PC-3 (cell line): Measurements from ENCODE around the gene EHD3. TPM values are rescaled to one million over a fixed set of nuclear protein-coding genes. Genes with fewer than 3 reads are reported as not detected.
A peak's percentile ranks its signal among the peaks of the same experiment; 100 is the strongest.

Experiments used
- ATAC-seq: fragments of 200-7000 bp; cut with Tn5 transposase; 2 replicates; pipeline ENCODE4 v1.9.1; 2020; ENCODE audit warnings: mild to moderate bottlenecking, moderate library complexity
- BruUV-seq: library from RNA; stranded (reverse); fragments of 400-500 nt; replicated peaks from 2 replicates; lab custom pipeline; 2021; lab: Mats Ljungman, UMichigan
- CTCF ChIA-PET: fragments of 300-600 bp; sonication (Branson Sonifier 250); formaldehyde crosslinking; loops from one replicate; lab custom pipeline; 2022; ENCODE audit warnings: antibody characterized with exemption; lab: Charles Lee
- POLR2A ChIA-PET: fragments of 300-600 bp; sonication (Branson Sonifier 250); formaldehyde crosslinking; loops from one replicate; lab custom pipeline; 2022; ENCODE audit warnings: antibody characterized with exemption; ENCODE audit not compliant: unreplicated experiment; lab: Charles Lee
- DNase-seq: peaks from one replicate; pipeline ENCODE4 v3.0.0-alpha.2; 2015
- H2AFZ ChIP-seq: fragments of 300-600 bp; sonication (generic); 2 replicates; pipeline ENCODE4 v1.6.0; 2016; ENCODE audit warnings: antibody characterized with exemption, low read length
- H3F3A ChIP-seq: fragments of 300-600 bp; sonication (generic); one replicate; pipeline ENCODE4 v1.6.0; 2017; ENCODE audit warnings: antibody characterized with exemption, low read length, control low read depth, mild to moderate bottlenecking; ENCODE audit not compliant: unreplicated experiment
- H3K27ac ChIP-seq: fragments of 300-600 bp; sonication (generic); 2 replicates; pipeline ENCODE4 v1.5.1; 2016; ENCODE audit warnings: mild to moderate bottlenecking, low read length
- H3K27me3 ChIP-seq: fragments of 300-600 bp; sonication (generic); 2 replicates; pipeline ENCODE4 v1.6.1; 2016; ENCODE audit warnings: low read length, mixed read lengths
- H3K36me3 ChIP-seq: fragments of 300-600 bp; sonication (generic); 2 replicates; pipeline ENCODE4 v1.6.1; 2016; ENCODE audit warnings: low read depth, mixed run types, low read length, mixed read lengths
- H3K4me1 ChIP-seq: fragments of 300-600 bp; sonication (generic); 2 replicates; pipeline ENCODE4 v1.5.1; 2016; ENCODE audit warnings: low read length; ENCODE audit not compliant: insufficient read depth
- H3K4me2 ChIP-seq: fragments of 300-600 bp; sonication (generic); 2 replicates; pipeline ENCODE4 v1.6.0; 2016; ENCODE audit warnings: low read length
- H3K4me3 ChIP-seq: fragments of 300-600 bp; sonication (generic); 2 replicates; pipeline ENCODE4 v1.5.1; 2016; ENCODE audit warnings: mild to moderate bottlenecking, low read length, mixed read lengths
- H3K79me2 ChIP-seq: fragments of 300-600 bp; sonication (generic); 2 replicates; pipeline ENCODE4 v1.6.1; 2017; ENCODE audit warnings: low read length, mixed read lengths
- H3K9ac ChIP-seq: fragments of 300-600 bp; sonication (generic); 2 replicates; pipeline ENCODE4 v1.6.0; 2016; ENCODE audit warnings: mild to moderate bottlenecking, low read length
- H3K9me2 ChIP-seq: fragments of 300-600 bp; sonication (generic); replicated peaks from 2 replicates; pipeline ENCODE4 v1.6.1; 2016; ENCODE audit warnings: mixed run types, low read length, mixed read lengths
- H3K9me3 ChIP-seq: fragments of 300-600 bp; sonication (generic); 2 replicates; pipeline ENCODE4 v1.6.1; 2016; ENCODE audit warnings: low read length, mixed read lengths
- H4K20me1 ChIP-seq: fragments of 300-600 bp; sonication (generic); 2 replicates; pipeline ENCODE4 v1.6.1; 2016; ENCODE audit warnings: low read length, mixed read lengths
- CTCF ChIP-seq: fragments of 300-600 bp; sonication (generic); conservative IDR thresholded peaks from 2 replicates; pipeline ENCODE4 v1.5.1; 2017; ENCODE audit warnings: antibody characterized with exemption, low read depth, mild to moderate bottlenecking, low read length
- EZH2 ChIP-seq: fragments of 300-600 bp; sonication (generic); IDR thresholded peaks from one replicate; pipeline ENCODE4 v1.6.1; 2017; ENCODE audit warnings: antibody characterized with exemption, mild to moderate bottlenecking, low read length; ENCODE audit not compliant: unreplicated experiment
- EZH2phosphoT487 ChIP-seq: fragments of 300-600 bp; sonication (generic); IDR thresholded peaks from 2 replicates; pipeline ENCODE4 v1.6.1; 2018; ENCODE audit warnings: mild to moderate bottlenecking, antibody characterized with exemption, low read length, borderline replicate concordance
- intact Hi-C: fragments of 100-400 bp; cut with micrococcal nuclease; formaldehyde crosslinking; loops from 2 replicates; pipeline ENCODE4 v1.9.0; 2023
- total RNA-seq: library from RNA; depleted of rRNA; stranded (reverse); fragments of >200 nt; gene quantifications from 2 replicates; pipeline ENCODE4 v1.2.3, GENCODE V29; 2014

EHD3 gene
- total RNA-seq, 1 experiment from 2014 or later = 4.4 TPM

DNA sequence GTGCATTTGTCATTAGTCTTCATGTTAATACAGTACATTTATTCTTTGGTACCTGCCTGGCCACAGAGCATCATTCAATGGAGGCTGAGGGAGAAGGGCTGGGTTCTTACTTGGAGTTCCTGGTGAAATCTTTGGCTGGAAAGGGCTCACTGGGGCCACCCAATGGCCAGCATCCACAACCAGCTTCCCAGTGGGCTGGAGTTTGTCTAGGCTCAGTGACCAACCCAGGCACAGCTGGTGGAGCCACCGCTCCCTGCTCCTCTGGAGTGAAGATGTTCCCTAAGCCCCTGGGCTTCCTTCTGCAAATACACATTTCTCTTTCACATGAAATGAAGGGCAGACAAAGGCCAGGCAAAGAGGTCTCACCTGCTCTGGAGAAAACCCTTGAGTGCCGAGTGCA is 34.4 kb downstream of the EHD3 start:
- intact Hi-C loops = no loop called here
- POLR2A ChIA-PET = no interaction called here
- H3K9me3 ChIP-seq = no peaks in the 10 kb centered on the region

DNA sequence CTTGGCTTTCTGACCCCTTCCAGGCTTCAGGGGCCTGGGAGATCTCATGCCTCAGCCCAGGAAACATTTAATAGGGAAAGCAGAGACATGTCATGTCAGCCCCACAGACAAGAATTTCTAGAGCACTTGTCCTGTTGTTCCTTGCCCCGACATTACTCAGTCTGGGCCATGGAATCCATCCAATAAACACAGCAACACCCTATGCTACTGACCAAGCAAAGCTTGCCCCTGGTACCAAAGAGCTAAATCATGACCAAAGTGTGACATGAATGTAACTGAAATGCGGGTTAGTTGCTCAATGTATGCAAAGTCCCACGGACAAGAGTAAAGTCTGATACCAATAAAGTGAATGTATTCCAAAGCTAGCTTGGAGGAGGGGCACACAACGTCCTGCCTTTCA is 35.1 kb downstream of the EHD3 start:
- ChIA-PET POLR2A (no interaction called here), CTCF (no interaction called here)
- Histone ChIP-seq H3K9me3 (no peaks in the 10 kb centered on the region), H3K9me2 (no peaks in the 10 kb centered on the region), H3K4me3 (no peak overlapping the region), H3K9ac (no peak overlapping the region), H3K4me1 (peaks cover 18% of the 10 kb centered on the region), H3K79me2 (no peaks in the 10 kb centered on the region), H3K36me3 (no peaks in the 10 kb centered on the region), H3F3A (no peaks in the 10 kb centered on the region), H3K27me3 (no peaks in the 10 kb centered on the region), H3K27ac (no peak overlapping the region), H2AFZ (no peak overlapping the region), H3K4me2 (no peak overlapping the region), H4K20me1 (no peaks in the 10 kb centered on the region)
- no peak for ATAC-seq
- TF ChIP-seq EZH2 (no peak), CTCF (no peak), EZH2phosphoT487 (no peak)
- intact Hi-C loops = no loop called here
- no TSS peak for BruUV-seq
- no peak for DNase-seq

More for the DNA sequence above, 34.4 kb downstream of the EHD3 start:
- Histone ChIP-seq H3F3A (no peaks in the 10 kb centered on the region), H3K36me3 (no peaks in the 10 kb centered on the region), H4K20me1 (no peaks in the 10 kb centered on the region), H3K4me2 (no peak overlapping the region), H3K4me3 (no peak overlapping the region), H3K9ac (no peak overlapping the region), H3K27me3 (no peaks in the 10 kb centered on the region), H3K27ac (no peak overlapping the region), H3K4me1 (peaks cover 18% of the 10 kb centered on the region), H3K79me2 (no peaks in the 10 kb centered on the region), H3K9me2 (no peaks in the 10 kb centered on the region), H2AFZ (no peak overlapping the region)
- CTCF ChIA-PET = no interaction called here
- TF ChIP-seq EZH2phosphoT487 (no peak), EZH2 (no peak), CTCF (no peak)
- ATAC-seq = no peak
- no peak for DNase-seq
- BruUV-seq = no TSS peak

DNA sequence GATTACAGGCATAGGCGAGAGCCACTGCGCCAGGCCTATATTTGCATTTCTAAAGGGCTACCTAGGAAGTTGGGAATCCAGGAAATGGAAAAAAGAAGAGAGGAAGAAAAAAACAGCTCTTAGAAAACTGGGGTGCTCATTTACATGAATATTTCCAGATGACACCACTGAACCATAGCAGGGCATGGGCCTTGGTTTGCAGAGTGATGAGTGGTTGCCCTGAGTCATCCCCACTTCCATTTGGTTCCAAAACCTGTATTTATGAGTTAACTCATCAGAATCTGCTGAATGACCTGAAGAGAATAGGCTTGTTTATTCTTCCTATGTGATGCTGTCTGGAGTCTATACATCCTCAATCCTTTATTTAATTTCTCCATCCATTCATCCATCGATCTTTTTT is 36.2 kb downstream of the EHD3 start:
- ATAC-seq = peak; percentile 88
- Histone ChIP-seq H3K27ac (no peak overlapping the region), H3K4me1 (peaks cover 18% of the 10 kb centered on the region), H2AFZ (no peak overlapping the region), H3K27me3 (no peaks in the 10 kb centered on the region), H3K36me3 (no peaks in the 10 kb centered on the region), H3K79me2 (no peaks in the 10 kb centered on the region), H3F3A (no peaks in the 10 kb centered on the region), H3K9ac (no peak overlapping the region), H3K9me3 (no peaks in the 10 kb centered on the region), H4K20me1 (no peaks in the 10 kb centered on the region), H3K9me2 (no peaks in the 10 kb centered on the region), H3K4me3 (no peak overlapping the region), H3K4me2 (no peak overlapping the region)
- ChIA-PET CTCF (no interaction called here), POLR2A (no interaction called here)
- BruUV-seq = no TSS peak
- intact Hi-C loops = loop anchor here (2.0 kb wide), 1 partner anchor 63 kb away; no protein-coding TSS in a partner anchor
- no peak for TF ChIP-seq CTCF
- TF ChIP-seq EZH2 = no peak
- TF ChIP-seq EZH2phosphoT487 = no peak
- peak; percentile 80 for DNase-seq
